ENCODE measurements around the gene OPN5. TPM values are rescaled to one million over a fixed set of nuclear protein-coding genes. Genes with fewer than 3 reads are reported as not detected.

OPN5 gene
- total and polyA plus RNA-seq, 2 donors (not counting 3 experiments of a cell fraction or from before 2014, with no cell fraction given): not detected

- ChIA-PET CTCF (no interaction called here), POLR2A (no interaction called here)
- Histone ChIP-seq H3K4me2 (ENCODE audit: insufficient read depth, low read length) (no peak overlapping the region), H3K36me3 (ENCODE audit: control insufficient read depth in 2 of 2, extremely low read depth in 1 of 2, insufficient read depth in 2 of 2, low read length in 2 of 2) (no peaks in the 10 kb centered on the region), H3K79me2 (ENCODE audit: control insufficient read depth, insufficient read depth, low read length) (no peaks in the 10 kb centered on the region), H3K9me1 (replicated peaks; ENCODE audit: control insufficient read depth, extremely low read depth, insufficient read depth, low read length) (no peaks in the 10 kb centered on the region), H3K4me1 (ENCODE audit: control insufficient read depth, extremely low read depth, insufficient read depth, low read length) (no peaks in the 10 kb centered on the region), H3K9me3 (replicated peaks; ENCODE audit: control insufficient read depth, insufficient read depth, low read length) (no peaks in the 10 kb centered on the region), H3K9ac (replicated peaks; ENCODE audit: extremely low read depth, insufficient read depth, low read length) (no peak overlapping the region), H4K20me1 (replicated peaks; ENCODE audit: control insufficient read depth, extremely low read depth, insufficient read depth, low read length) (no peaks in the 10 kb centered on the region), H3K27me3 (ENCODE audit: control insufficient read depth in 2 of 2, insufficient read depth in 2 of 2, low read length in 2 of 2) (no peaks in the 10 kb centered on the region), H2AFZ (ENCODE audit: low read depth, low read length) (no peak overlapping the region), H3K4me3 (replicated peaks in 1 of 3; ENCODE audit: insufficient read depth in 1 of 3, low read depth in 1 of 3, low read length in 3 of 3) (no peak overlapping the region), H3K27ac (ENCODE audit: insufficient read depth, low read depth, low read length) (no peak overlapping the region)
- dilution Hi-C loops (cut with MboI; ENCODE audit: extremely low pct_ligation_motif_present, low sequenced_read_pairs) (no loop called here), intact Hi-C loops (cut with micrococcal nuclease) (no loop called here)
- DNase-seq (ENCODE audit: low read depth, low spot score) (no peak), FAIRE-seq (no peak)
- TF ChIP-seq GATA2 (IDR thresholded peaks at IDR 0.05; ENCODE audit: insufficient read depth, insufficient read length, low read depth, low read length) (no peak), FOS (IDR thresholded peaks at IDR 0.05; ENCODE audit: borderline replicate concordance, insufficient read depth, low read length) (no peak), JUN (IDR thresholded peaks at IDR 0.05; ENCODE audit: borderline replicate concordance, insufficient read depth, insufficient read length, low read depth) (no peak), POLR2AphosphoS5 (IDR thresholded peaks at IDR 0.05; ENCODE audit: insufficient read depth, low read depth, low read length) (no peak), MAX (IDR thresholded peaks at IDR 0.05; ENCODE audit: insufficient read depth, insufficient read length) (no peak), EZH2 (IDR thresholded peaks at IDR 0.05; ENCODE audit: borderline replicate concordance, low read depth, low read length, severe bottlenecking) (no peak), MYC (IDR thresholded peaks at IDR 0.05; ENCODE audit: low read depth, low read length) (no peak), POLR2A (IDR thresholded peaks at IDR 0.05; ENCODE audit: low read depth, low read length) (no peak)
- TF ChIP-seq, protein P1, sequence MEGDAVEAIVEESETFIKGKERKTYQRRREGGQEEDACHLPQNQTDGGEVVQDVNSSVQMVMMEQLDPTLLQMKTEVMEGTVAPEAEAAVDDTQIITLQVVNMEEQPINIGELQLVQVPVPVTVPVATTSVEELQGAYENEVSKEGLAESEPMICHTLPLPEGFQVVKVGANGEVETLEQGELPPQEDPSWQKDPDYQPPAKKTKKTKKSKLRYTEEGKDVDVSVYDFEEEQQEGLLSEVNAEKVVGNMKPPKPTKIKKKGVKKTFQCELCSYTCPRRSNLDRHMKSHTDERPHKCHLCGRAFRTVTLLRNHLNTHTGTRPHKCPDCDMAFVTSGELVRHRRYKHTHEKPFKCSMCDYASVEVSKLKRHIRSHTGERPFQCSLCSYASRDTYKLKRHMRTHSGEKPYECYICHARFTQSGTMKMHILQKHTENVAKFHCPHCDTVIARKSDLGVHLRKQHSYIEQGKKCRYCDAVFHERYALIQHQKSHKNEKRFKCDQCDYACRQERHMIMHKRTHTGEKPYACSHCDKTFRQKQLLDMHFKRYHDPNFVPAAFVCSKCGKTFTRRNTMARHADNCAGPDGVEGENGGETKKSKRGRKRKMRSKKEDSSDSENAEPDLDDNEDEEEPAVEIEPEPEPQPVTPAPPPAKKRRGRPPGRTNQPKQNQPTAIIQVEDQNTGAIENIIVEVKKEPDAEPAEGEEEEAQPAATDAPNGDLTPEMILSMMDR (IDR thresholded peaks at IDR 0.05; ENCODE audit: extremely low read depth in 1 of 2, insufficient read depth in 1 of 2, low read depth in 1 of 2, low read length in 2 of 2): no peak
- BruUV-seq (replicated peaks): no TSS peak
Measured at GRCh38 chr6:47875593-47875992, 93.8 kb downstream of the OPN5 start.

Small RNAs within 50 kb of the gene (small RNA-seq; reads per million reads assigned to genes)
- not detected for gene RNU1-105P (ENCODE audit: insufficient read depth, insufficient read length, low read depth, low replicate concordance)

Other genes with a start within 250 kb of the OPN5 start
- not detected in 2 replicates for gene ADGRF4, start 83.5 kb upstream of the OPN5 start, total RNA-seq
- not detected in 2 replicates for gene ADGRF4, start 83.5 kb upstream of the OPN5 start, polyA plus RNA-seq

All from endothelial cell of umbilical vein (primary cell).